GM11168 (cell line): Measurements from ENCODE around the gene KIR2DL3.
"Not testable (repeated sequence)": the region's sequence is repeated elsewhere in the genome, so short reads cannot be mapped to it uniquely, and the experiment has no call there.

Source experiments
- in situ Hi-C: fragments of 300-500 bp; cut with MboI; formaldehyde crosslinking; loops from one replicate; pipeline ENCODE4 v1.12.0; 2022; ENCODE audit warnings: low sequenced_read_pairs; ENCODE audit not compliant: unreplicated experiment

Gene KIR2DL3

DNA sequence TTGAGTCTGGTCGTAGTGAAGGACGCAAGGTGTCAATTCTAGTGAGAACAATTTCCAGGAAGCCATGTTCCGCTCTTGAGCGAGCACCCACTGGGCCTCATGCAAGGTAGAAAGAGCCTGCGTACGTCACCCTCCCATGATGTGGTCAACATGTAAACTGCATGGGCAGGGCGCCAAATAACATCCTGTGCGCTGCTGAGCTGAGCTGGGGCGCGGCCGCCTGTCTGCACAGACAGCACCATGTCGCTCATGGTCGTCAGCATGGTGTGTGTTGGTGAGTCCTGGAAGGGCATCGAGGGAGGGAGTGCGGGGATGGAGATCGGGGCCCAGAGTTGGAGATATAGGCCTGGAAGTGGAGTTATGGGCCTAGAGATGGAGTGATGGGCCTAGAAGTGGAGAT is at the start of gene KIR2DL3:
TSS of gene KIR2DL3 (plus strand) at position 208 of the 400 bp plus-strand sequence. CDS start at position 241, 33 bp downstream.
- in situ Hi-C loops, result loop anchor here (25.0 kb wide), 1 partner anchor 99 kb away; the partner anchor contains the start of gene KIR2DS4

DNA sequence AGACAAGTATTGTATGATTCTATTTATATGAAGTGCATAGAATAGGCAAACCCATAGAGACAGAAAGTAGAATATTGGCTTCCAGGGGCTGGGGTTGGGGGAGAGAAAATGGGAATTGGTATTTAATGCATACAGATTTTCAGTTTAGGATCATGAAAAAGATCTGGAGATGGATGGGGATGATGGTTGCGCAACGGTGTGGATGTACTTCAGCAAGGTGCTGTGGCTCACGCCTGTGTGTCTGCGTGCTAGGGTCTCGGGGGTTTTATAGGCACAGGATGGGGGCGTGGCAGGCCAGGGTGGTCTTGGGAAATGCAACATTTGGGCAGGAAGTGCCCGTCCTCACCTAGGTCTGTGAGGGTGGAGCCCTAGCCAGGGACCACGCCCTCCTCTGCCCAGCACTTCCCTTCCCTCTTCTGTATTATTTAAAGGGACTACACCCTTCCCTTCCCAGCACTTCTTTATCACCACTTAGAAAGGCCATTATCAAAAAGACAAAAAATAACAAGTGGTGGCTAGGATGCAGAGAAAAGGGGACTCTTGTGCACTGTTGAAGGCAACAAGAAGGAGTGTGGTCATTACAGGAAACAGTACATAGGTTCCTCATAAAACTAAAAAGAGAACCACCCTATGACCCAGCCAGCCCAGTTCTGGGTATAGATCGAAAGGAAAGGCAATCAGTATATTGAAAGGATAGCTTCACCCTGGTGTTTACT is 46.6 kb upstream of the KIR2DL3 start:
- in situ Hi-C loops, result no loop called here

GRCh38 chr19:54692298-54692615 is 46.1 kb upstream of the KIR2DL3 start:
- in situ Hi-C loops, result no loop called here

- in situ Hi-C loops, result no loop called here
Measured at GRCh38 chr19:54694648-54695047, 43.7 kb upstream of the KIR2DL3 start.

- in situ Hi-C loops, result no loop called here
Measured at GRCh38 chr19:54696117-54696548, 42.2 kb upstream of the KIR2DL3 start.

- in situ Hi-C loops, result no loop called here
Measured at GRCh38 chr19:54696766-54697165, 41.5 kb upstream of the KIR2DL3 start.

- in situ Hi-C loops, result not testable (repeated sequence)
Measured at GRCh38 chr19:54697716-54698115, 40.6 kb upstream of the KIR2DL3 start.

GRCh38 chr19:54704928-54705327 is 33.4 kb upstream of the KIR2DL3 start:
- in situ Hi-C loops, result no loop called here

- in situ Hi-C loops, result no loop called here
Measured at GRCh38 chr19:54707962-54708361, 30.4 kb upstream of the KIR2DL3 start.

DNA sequence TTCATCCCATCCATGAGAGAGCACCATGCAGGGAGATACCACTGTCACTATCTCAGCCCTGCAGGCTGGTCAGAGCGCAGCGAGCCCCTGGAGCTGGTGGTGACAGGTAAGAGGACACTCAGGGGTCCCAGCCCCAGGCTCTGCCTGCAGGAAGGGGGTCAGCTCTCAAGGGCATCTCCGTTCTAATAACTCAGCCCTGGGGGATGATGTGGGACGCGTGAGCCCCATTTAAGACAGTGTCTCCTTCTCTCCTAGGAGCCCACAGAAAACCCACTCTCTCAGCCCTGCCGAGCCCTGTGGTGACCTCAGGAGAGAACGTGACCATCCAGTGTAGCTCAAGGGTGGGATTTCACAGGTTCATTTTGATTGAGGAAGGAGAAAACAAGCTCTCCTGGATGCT is 29.5 kb upstream of the KIR2DL3 start:
- in situ Hi-C loops, result no loop called here

DNA sequence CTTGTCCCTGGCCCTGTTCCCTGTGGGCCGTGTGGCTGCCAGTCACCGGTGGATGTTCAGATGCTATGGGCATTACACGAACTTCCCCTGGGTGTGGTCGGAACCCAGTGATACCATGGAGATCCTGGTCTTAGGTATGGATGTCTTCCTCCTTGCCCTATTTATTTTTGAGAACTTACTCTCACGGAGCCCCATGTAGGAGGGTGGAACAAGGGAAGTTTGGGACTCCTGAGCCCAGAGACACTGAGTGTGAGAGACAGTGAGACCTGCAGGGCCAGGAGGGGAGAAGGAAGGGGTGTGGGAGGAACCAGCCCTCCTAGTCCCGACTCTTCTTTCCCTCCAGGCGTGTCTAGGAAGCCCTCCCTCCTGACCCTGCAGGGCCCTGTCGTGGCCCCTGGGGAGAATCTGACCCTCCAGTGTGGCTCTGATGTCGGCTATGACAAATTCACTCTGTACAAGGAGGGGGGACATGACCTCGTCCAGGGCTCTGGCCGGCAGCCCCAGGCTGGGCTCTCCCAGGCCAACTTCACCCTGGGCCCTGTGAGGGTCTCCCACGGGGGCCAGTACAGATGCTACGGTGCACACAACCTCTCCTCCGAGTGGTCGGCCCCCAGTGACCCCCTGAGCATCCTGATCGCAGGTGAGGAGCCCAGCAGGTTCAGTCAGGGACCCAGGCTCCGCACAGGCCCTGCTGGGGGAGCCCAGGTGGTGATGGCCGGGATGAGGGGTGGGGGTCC is 28.9 kb upstream of the KIR2DL3 start:
- in situ Hi-C loops, result no loop called here

- in situ Hi-C loops, result not testable (repeated sequence)
Measured at GRCh38 chr19:54709956-54710355, 28.4 kb upstream of the KIR2DL3 start.

DNA sequence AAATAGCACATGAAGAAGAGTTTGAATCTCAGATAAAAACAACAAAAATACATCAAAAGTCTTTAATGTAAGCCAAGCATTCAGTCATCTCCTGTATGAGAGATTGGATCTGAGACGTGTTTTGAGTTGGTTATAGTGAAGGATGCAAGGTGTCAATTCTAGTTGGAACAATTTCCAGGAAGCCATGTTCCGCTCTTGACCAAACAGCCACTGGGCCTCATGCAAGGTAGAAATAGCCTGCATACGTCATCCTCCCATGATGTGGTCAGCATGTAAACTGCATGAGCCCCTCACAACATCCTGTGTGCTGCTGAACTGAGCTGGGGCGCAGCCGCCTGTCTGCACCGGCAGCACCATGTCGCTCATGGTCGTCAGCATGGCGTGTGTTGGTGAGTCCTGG is 14.2 kb upstream of the KIR2DL3 start, which contains the start of gene KIR3DL3:
TSS of gene KIR3DL3 (plus strand) at position 301 of the 400 bp plus-strand sequence. CDS start at position 356, 55 bp downstream.
- in situ Hi-C loops, result no loop called here

DNA sequence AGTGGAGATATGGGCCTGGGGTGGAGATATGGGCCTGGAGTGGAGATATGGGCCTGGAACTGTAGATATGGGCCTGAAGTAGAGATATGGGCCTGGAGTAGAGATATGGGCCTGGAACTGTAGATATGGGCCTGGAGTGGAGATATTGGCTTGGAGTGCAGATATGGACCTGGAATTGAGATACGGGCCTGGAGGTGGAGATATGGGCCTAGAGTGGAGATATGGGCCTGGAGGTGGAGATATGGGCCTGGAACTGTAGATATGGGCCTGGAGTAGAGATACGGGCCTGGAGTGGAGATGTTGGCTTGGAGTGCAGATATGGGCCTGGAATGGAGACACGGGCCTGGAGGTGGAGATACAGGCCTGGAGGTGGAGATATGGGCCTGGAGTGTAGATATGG is 13.7 kb upstream of the KIR2DL3 start:
- in situ Hi-C loops, result loop anchor here (25.0 kb wide), 1 partner anchor 113 kb away; the partner anchor contains the start of gene KIR2DS4

DNA sequence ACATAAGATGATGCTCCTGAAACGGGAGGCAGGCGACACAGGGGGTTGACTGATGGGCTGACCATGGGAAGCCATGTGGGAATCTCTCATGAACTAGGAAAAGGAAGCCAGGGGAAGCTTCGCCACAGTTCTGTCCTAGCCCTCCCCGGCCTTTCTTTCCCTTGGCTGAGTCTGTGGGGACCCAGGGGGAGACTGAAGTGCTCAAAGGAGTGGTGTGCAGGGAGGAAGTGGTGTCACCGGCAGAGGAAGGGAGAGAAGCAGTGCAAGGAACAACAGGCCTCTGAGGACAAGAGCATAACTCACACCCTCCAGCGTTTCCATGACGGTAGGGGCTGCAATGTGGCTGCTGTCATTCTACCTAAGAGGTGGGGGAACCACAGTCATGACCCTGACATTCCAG is 13.0 kb upstream of the KIR2DL3 start:
- in situ Hi-C loops, result loop anchor here (25.0 kb wide), 1 partner anchor 112 kb away; the partner anchor contains the start of gene KIR2DS4

DNA sequence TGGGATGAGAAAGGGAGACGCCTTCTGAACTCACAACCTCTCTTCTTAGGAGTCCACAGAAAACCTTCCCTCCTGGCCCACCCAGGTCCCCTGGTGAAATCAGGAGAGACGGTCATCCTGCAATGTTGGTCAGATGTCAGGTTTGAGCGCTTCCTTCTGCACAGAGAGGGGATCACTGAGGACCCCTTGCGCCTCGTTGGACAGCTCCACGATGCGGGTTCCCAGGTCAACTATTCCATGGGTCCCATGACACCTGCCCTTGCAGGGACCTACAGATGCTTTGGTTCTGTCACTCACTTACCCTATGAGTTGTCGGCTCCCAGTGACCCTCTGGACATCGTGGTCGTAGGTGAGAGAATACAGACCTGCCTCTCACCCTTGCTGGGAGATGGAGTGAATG is 10.8 kb upstream of the KIR2DL3 start:
- in situ Hi-C loops, result loop anchor here (25.0 kb wide), 1 partner anchor 110 kb away; the partner anchor contains the start of gene KIR2DS4

DNA sequence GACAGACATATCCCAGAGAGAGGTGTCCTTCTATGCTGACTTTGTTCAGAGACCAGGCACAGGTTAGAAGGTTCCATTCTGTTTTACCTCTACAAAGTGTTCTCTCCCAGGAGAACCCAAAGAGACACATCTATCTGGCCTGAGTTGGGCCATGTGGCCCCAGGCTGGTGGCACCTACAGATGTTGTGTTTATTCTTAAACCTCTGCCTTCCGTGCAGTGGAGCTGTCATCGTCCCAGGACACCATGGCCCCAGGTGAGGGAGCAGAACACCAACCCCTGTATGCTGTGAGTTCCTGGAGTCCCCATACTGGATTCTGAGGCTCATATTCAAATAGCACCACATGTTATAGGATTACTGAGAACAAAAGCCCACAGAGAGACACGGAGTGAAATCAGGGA is 10.1 kb upstream of the KIR2DL3 start:
- in situ Hi-C loops, result loop anchor here (25.0 kb wide), 1 partner anchor 109 kb away; the partner anchor contains the start of gene KIR2DS4

DNA sequence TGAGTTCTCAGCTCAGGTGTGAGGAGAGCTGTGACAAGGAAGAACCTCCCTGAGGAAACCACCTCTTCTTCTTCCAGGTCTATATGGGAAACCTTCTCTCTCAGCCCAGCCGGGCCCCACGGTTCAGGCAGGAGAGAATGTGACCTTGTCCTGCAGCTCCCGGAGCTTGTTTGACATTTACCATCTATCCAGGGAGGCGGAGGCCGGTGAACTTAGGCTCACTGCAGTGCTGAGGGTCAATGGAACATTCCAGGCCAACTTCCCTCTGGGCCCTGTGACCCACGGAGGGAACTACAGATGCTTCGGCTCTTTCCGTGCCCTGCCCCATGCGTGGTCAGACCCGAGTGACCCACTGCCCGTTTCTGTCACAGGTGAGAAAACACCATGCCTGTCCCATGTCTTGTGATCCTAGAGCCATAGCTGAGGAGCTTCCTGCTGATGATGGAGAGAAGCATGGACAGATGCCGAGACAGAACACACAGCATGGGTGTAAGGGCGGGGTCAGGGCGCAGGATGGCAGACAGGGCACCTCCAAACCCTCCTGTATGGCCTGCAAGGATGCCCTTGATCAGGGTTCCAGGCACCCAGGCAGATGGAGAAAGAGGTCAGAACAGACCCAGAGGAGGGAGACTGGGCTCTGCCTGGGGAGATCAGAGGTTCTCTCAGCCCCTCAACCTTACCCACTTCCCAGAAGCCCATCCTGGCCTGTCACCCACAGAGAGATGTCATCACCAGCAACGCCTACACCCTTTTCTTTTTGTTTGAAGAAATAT is 8.7 kb upstream of the KIR2DL3 start:
- in situ Hi-C loops, result loop anchor here (25.0 kb wide), 1 partner anchor 108 kb away; the partner anchor contains the start of gene KIR2DS4

GRCh38 chr19:54731191-54731590 is 7.1 kb upstream of the KIR2DL3 start:
- in situ Hi-C loops, result loop anchor here (25.0 kb wide), 1 partner anchor 106 kb away; the partner anchor contains the start of gene KIR2DS4

DNA sequence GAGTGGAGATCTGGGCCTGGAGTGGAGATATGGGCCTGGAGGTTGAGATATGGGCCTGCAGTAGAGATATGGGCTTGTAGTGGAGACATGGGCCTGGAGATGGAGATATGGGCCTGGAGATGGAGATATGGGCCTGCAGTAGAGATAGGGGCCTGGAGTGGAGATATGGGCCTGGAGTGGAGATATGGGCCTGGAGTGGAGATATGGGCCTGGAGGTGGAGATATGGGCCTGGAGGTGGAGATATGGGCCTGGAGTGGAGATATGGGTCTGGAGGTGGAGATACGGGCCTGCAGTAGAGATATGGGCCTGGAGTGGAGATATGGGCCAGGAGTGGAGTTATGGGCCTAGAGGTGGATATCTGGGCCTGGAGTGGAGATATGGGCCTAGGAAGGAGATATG is 402 bp downstream of the KIR2DL3 start:
- in situ Hi-C loops, result loop anchor here (25.0 kb wide), 1 partner anchor 99 kb away; the partner anchor contains the start of gene KIR2DS4
